NCI-H1930 (cell line): ENCODE results near the gene NDUFB5.

ENCODE experiments used
- DNase-seq, 2 experiments: peaks; one replicate each; lab custom pipeline; 2025; lab: John Stamatoyannopoulos, UW

Gene NDUFB5

DNA sequence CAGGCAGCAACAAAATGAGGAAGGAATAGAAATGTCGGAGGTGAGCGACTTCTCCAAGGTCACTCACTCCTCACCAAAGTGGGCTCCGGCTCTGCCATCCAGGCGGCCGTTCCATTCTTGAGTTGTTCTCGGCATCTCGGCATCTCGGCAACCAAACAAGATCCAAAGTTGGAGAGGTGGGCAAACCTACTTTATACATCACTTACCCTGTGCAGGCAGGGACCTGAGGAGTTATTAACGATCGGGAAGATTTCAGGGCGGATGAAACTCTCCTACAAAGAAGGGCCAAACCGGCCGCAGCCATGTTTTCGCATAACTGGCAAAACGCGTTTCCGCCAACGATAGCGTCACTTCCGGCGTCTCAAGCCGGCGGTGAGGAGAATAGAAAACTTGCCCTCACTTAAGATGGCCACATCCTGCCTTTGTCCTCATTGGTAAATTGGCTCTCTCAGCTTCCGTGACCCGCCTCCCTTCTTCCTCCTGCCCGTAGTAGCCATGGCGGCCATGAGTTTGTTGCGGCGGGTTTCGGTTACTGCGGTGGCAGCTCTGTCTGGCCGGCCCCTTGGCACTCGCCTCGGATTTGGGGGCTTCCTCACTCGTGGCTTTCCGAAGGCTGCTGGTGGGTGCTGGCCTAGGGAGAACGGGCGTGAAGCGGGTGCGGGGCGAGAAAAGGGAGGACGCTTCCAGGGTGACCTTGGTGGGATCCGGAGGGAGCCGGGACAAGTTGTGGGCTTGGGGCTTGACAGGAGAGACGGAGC, at the start of gene NDUFB5, which contains the start of gene MRPL47:
TSS of gene NDUFB5 (plus strand) at position 474 of the 758 bp plus-strand sequence. CDS start at position 496, 22 bp downstream.
TSS of gene MRPL47 (minus strand) at position 318 of the 758 bp plus-strand sequence. CDS start at position 304, 14 bp downstream.
- DNase-seq: peak; percentile 91 to 93

DNA sequence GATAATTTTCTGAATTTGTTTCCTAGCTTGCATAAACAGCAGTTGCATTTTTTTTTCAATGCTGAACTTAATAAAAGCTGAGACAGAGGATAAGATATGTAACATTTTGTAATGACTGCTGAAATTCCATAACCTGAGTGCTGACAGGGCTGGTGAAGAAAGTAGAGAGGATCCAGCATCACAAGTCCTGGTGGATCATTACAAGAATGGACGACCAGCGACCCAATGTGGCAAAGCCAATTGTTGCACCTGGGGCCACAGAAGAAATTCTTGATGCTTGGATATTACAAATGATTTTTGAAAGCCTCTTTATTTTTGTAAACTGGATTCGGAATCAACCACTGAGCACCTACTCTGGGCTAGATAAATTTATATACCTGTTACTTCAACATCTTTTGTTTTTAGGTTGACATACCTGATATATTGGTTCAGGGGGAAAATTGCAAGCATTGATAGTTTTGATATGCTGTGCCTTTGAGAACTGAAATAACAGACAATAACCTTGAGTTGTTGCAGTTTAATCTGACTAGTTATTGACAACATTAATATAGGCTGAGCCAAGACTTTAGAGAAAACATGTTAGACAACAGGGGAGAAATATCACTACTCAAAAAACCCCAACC, 45.7 kb upstream of the NDUFB5 start:
- DNase-seq: peak; percentile 24 to 57

DNA sequence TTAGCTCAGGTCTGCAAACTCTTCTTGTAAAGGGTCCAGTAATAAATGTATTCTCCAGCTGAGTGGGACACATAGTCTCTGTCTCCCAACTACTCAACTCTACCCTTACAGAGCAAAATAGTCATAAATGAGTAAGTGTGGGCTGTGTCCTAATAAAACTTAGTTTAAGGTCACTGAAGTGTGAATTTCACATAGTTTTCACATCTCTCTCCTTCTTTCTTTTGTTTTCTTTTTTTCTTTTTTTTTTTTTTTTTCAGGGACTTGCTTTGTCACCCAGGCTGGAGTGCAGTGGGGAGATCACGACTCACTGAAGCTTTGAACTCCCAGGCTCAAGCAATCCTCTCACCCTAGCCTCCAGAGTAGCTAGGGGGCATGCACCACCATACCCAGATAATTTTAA, 43.8 kb upstream of the NDUFB5 start:
- no peak for DNase-seq

DNA sequence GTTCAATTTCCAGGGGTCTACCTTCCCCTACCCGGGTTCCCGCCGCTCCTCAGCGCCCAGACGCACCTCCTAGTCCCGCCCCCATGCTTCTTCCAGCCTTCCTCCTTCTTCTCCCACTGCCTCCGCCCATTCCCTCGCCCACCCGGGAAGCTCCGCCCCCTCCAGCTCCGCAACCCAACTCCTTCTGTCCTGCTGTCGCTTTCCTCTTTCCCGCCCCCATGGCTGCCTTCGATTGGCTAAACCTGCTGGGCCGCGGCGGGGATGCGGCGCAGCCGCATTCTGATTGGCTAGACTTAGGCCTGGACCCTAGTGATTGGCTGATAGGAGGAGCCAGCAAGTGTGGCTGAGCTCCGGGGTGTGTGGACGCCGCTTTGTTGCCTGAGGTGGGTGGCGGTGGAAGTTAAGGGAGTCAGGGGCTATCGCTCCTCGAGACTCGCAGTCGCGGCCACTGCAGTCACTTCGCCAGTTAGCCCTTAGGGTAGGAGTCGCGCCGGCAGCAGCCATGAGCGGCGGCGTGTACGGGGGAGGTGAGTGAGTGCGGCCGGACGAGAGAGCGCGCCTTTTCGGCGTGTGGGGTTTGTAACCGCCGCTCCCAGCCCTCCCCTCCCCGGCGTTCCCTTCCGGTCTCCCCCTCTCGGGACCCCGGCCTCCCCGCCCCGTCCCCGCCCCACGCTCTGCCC, 41.9 kb upstream of the NDUFB5 start, which contains the start of gene ACTL6A:
TSS of gene ACTL6A (plus strand) at position 336 of the 680 bp plus-strand sequence. CDS start at position 503, 167 bp downstream.
- DNase-seq: peak; percentile 98 to 99

DNA sequence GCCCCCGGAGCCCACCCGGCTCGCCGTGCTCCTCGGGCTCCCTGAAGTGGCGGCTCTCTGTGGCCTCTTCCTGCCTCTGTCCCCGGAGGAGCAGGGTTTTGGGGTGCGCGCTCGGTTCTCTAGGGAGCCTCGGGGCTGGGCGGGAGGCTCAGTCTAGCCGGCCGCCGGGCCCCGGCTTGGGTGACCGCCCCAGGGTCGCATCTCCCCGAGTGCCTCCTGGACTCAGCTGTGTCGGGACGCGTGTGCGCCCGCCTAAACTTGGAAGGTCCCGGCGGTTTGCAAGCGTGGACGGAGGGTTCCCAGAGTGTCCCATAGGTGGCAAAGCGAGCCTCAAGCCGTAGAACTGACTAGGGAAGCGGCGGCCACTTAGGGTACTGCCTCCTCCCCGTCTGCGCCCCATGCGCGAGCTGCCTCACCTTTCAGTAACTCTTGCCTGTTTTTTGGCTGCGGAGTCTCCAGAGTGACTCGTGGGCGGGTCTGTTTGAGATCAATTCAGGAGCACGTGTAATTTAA, 41.3 kb upstream of the NDUFB5 start:
- peak; percentile 24 for DNase-seq

DNA sequence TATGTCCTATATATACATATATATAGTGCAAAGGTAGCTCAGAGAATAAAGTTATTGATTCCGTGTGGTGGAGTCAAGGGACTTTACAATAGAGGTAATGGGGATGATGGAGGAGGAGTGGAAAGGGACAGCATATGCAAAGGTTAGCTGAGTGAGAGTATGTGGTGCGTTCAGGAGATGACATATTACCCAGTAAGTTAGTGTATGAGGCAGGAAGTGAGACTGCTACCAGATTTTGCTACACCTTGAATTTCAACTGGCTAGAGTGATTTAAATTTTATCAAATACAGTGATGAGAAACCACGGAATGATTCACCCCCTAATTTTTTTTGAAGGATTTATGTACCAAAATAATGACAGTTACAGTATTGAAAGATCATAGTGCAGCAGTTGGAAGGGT, 39.1 kb upstream of the NDUFB5 start:
- DNase-seq: no peak

DNA sequence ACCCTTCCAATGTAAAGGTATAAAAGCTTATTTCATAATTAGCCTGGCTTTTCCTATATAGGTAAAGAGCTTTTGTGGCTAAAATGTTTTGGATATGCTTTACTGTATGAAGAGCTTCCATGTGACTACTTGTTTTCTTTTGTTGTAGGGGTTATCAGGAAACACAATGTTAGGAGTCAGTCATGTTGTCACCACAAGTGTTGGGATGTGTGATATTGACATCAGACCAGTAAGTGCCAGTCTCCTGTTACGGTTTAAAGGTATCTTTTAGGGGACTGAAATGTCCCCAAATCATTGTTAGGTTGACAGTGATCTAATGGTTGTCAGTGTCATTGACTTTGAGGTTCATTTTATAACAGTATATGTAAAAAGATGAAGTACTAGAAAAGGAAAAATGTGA, 23.6 kb upstream of the NDUFB5 start:
- no peak for DNase-seq

DNA sequence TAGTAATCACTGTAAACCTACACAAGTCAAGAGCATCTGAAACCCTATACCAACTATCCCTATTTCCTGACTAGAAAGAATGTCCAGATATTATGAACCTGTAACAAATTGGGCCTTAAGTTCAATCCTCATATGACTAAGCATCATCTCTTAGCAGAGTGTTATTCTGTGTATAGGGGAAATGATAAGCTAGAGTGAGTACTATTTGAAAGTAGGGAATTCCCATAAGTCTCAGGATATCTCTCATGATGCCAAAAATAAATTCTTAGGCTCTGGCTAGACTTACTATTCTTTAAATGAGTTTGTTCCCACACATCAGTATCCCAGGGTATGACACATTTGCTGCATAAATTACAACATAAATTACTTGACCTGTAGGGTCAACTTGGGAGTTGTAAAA, 15.5 kb upstream of the NDUFB5 start:
- DNase-seq: no peak

DNA sequence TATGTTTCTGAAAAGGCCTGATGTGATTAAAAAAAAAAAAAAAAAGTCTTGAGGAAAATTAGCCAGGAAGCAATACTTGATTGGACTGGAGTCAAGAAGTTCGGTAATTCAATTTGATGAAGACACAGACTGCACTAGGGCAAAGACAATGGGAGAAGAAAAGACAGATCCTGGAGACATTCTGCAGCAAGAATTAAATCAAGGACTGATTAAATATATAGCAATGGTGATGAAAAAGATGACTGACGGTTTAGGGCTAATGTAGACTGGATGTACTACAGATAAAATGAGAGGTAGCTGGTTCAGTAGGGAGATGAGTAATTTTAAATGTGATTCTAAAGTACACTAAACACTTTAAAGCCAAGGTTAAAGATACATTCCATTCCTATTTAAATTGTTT, 13.9 kb upstream of the NDUFB5 start:
- no peak for DNase-seq

DNA sequence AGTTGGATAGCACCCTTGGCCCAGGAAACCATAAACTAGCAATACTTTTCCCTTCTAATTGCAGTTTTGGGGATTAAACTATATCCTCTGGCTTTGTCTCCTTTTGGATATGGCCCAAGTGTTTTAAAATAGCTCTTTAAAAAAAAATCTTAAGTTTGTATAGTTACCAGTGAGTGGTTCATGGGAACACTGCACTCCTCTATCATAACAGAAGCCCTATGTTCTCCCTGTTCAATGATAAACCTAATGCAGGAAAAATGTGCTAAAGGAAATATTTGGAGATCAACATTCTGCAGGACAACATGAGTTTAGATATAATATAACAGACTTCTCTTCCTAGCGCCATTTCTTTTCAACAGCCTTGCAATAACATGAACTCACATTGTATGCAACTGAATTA, 13.3 kb upstream of the NDUFB5 start:
- DNase-seq: no peak

DNA sequence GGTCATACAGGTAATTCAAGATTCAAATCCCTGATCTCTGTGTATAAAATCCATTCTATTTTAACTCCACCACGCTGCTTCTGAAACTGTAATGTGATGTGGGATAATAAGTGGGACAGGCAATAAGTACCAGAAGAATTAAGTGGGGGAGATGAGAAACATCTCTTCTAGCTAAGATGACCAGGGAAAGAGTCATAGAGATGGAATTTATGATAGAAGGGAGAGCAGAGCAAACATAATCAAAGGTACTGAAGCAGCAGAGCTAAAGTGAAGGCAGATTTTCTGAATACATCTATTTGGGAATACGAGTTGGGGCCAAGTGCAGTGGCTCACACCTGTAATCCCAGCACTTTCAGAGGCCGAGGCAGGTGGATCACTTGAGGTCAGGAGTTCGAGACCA, 5.1 kb upstream of the NDUFB5 start:
- no peak for DNase-seq

DNA sequence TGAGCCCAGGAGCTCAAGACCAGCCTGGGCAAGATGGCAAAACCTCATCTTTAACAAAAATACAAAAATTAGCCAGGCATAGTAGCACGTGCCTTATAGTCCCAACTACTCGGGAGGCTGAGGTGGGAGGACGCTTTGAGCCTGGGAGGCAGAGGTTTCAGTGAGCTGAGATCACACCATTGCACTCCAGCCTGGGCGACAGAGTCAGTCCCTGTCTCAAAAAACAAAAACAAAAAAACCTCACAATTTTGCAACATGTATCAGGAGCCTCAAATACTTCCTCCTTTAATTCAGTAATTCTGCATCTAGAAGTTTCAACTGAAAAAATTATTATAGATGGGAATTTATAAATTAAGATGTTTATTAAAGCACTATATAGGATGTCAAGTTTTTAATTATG, 1.3 kb upstream of the NDUFB5 start:
- no peak for DNase-seq

DNA sequence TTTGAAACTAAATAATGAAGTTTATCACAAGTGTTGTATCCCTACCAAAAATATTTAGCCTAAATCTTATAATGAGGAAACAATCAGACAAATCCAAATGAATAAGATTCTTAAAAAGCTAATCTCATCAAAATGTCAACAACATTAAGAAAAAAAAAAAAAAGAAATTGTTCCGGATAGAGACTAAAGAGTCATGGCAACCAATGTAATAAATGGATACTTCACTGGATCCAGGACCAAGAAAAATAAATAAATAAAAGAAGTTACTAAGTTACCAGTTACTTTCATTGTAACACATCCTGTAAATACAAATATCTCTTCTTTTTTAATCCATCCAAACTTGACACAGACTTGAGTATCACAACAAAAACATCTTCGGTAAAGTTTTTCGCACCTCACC, 763 bp upstream of the NDUFB5 start:
- no peak for DNase-seq

DNA sequence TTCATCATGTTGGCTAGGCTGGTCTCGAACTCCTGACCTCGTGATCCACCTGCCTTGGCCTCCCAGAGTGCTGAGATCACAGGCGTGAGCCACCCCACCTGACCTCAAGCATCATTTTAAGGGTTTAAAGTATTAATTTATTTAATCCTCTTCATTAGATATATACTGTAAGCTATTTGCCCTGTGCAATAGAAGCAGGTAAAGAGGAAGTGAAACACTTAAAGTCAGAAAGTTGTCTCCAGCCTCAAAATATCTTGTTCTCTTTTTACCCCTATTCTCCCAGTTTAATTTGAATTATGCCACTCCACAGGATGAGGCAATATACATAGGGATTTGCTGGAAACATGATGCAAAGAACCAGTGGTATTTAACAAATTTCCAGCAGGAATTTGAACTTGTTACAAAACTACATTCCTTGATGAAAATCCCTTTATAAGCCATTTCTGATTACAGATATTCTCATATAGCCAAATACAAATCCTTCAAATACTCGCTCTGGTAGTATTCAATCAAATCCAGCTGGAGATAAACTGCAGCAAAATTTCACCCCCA, 2.0 kb downstream of the NDUFB5 start:
- DNase-seq: no peak

DNA sequence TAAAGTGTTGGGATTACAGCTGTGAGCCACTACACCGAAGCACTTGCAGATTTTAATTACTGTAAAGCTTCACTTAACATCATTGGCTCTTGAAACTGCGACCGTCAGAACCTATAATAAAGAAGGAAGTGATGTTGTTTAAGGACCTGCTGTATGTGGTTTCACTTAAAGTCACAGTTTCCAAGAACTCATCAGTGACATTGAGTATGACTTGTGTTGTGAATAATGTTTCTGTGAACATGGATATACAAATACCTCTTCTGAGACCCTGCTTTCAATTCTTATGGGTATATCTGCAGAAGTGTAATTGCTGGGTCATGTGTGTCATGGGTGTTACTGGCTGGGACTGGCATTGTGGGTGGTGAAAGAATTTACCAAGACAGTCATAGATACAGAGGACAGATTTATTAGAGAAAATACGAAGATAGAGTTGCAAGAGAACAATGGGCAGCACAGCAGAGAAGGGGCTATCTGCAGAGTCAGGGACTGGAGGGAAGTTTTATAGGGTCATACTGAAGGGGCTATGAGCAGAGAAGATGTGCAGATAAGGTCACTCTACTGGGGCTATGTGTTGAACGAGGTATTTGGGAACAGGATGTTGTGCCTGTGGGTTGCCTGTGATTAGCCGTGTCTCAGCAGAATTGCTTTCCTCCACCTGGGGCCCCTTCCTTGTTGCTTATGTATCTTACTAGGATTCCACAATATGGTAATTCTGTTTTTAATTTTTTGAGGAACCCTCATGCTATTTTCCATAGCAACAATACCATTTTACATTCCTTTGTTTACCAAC, 4.5 kb downstream of the NDUFB5 start:
- DNase-seq: no peak

DNA sequence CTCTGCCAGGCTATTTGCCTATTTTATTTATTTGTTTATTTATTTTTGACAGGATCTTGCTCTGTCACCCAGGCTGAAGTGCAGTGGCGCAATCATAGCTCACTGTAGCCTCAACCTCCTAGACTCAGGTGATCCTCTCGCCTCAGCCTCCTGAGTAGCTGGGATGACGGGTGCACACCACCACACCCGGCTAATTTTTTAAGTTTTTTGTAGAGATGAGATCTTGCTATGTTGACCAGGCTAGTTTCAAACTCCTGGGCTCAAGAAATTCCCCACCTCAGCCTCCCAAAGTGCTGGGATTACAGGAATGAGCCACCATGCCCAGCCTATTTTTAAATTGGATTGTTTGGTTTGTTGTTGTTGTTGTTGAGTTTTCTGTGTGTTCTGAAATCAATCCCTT, 5.5 kb downstream of the NDUFB5 start:
- DNase-seq: no peak

DNA sequence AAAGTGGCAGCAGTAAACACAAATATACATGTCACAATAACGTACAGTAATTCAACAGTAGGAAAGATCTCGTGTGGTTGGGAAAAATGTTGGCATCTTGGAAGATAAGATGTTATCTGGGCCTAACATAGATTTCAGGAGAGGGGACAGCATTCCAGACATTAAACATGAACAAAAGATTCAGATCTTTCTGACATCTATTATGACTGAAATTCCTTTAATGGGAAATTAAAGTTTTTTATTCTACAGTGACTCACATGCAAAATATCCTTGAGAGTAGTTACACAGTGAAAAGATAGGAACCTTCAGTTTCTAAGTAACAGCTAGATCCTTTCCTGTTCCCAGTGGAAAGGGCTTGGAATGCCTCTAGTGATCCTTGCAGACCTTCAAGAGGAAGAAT, 9.2 kb downstream of the NDUFB5 start:
- no peak for DNase-seq

DNA sequence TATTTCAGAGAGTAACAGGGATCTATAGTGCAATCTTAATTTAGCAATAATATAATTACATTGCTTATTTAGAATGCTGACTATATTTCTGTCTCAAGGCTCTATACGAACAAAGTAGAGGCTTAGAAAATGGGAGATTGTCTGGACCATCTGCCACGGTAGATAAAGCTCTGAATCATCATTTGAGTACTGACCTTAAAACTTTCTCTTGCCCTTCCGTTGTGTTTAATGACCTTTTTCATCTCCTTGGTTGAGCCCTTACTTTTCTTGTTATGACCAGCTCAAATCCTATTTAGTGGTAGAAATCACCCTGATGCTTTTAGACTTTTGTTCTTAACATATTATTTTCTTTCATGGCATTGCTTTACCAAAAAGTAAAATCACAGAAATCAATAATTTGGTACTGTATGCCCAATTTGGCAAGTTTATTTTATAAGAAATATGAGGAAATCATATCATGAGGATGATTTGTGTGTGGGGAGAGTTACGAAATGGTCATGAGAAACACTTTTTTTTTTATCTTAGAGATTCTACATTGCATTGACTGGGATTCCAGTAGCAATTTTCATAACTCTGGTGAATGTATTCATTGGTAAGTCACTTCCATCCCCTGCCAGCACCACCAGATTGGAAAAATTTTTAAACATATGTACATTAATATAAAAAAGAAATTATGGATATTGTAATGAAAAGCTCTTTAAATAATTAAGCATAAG, 11.0 kb downstream of the NDUFB5 start:
- no peak for DNase-seq

DNA sequence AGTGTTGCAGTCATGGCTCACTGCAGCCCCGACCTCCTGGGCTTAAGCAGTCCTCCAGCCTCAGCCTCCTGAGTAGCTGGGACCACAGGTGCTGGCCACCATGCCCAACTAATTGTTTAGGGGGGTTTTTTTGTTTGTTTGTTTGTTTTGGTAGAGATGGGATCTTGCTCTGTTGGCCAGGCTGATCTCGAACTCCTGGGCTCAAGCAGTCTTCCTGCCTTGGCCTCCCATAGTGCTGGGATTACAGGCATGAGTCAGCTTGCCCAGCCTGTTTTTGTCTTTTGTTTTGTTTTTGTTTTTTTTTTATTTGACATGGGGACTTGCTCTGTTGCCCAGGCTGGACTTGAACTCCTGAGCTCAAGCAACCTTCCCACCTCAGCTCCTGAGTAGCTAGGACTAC, 17.4 kb downstream of the NDUFB5 start:
- DNase-seq: no peak

DNA sequence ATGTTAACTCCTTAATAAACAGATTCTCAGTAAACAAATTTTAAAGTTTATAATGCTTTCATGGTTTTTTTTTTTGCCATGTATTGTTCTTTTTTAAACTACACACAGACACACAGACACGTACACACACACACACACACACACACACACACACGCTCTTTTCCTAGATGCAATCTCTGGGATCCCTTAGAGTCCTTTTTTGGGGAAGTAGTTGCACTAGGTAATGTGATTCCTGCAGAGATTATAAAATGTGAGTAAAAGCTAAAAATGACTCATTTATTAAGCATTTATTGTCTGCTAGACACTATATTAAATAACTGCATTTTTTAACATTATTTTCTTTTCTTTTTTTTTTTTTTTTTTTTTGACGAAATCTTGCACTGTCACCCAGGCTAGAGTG, 19.9 kb downstream of the NDUFB5 start:
- DNase-seq: no peak
